22Rv1 (cell line): ENCODE data around the gene CA5A.

Experiments used
- CTCF ChIP-seq: fragments of 450-650 bp; IDR thresholded peaks from 2 replicates; pipeline ENCODE4 v1.5.1; 2017; ENCODE audit warnings: mild to moderate bottlenecking
- ZFX ChIP-seq: fragments of 450-650 bp; IDR thresholded peaks from 2 replicates; pipeline ENCODE4 v1.6.1; 2017; ENCODE audit warnings: antibody characterized with exemption, borderline replicate concordance

GRCh38 chr16:87918338-87918737, 18.0 kb downstream of the CA5A start:
- TF ChIP-seq ZFX, result no peak
- no peak for TF ChIP-seq CTCF
